ENCODE measurements around the gene NATD1.

DNA sequence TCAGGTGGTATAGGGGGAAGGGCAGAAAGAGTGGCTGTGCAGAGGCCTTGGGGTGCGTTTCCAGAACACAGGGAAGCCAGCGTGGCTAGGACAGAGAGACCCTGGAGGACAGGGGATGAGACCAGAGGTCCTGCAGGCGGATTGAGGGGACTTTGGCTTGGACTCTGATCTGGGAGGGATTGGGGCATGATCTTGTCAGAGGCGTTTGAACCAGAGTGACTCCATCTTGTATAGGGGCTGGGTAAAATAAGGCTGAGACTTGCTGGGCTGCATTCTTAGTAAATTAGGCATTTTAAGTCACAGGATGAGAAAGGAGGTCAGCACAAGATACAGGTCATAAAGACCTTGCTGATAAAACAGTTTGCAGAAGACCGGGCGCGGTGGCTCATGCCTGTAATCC lies 5.4 kb upstream of the NATD1 start:
- no peak for TF ChIP-seq TAF1 (IDR thresholded peaks at IDR 0.05; ENCODE audit: borderline replicate concordance, low read depth, low read length)
- no peak for TF ChIP-seq POLR2AphosphoS5 (IDR thresholded peaks at IDR 0.05; ENCODE audit: low read depth, low read length)
- TF ChIP-seq, protein P1, sequence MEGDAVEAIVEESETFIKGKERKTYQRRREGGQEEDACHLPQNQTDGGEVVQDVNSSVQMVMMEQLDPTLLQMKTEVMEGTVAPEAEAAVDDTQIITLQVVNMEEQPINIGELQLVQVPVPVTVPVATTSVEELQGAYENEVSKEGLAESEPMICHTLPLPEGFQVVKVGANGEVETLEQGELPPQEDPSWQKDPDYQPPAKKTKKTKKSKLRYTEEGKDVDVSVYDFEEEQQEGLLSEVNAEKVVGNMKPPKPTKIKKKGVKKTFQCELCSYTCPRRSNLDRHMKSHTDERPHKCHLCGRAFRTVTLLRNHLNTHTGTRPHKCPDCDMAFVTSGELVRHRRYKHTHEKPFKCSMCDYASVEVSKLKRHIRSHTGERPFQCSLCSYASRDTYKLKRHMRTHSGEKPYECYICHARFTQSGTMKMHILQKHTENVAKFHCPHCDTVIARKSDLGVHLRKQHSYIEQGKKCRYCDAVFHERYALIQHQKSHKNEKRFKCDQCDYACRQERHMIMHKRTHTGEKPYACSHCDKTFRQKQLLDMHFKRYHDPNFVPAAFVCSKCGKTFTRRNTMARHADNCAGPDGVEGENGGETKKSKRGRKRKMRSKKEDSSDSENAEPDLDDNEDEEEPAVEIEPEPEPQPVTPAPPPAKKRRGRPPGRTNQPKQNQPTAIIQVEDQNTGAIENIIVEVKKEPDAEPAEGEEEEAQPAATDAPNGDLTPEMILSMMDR (IDR thresholded peaks at IDR 0.05): no peak
- TF ChIP-seq, protein P2, sequence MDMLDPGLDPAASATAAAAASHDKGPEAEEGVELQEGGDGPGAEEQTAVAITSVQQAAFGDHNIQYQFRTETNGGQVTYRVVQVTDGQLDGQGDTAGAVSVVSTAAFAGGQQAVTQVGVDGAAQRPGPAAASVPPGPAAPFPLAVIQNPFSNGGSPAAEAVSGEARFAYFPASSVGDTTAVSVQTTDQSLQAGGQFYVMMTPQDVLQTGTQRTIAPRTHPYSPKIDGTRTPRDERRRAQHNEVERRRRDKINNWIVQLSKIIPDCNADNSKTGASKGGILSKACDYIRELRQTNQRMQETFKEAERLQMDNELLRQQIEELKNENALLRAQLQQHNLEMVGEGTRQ (IDR thresholded peaks at IDR 0.05; ENCODE audit: borderline replicate concordance, low read depth, low read length): no peak

Data from SK-N-SH (cell line).